H1 (cell line): ENCODE data around the gene REC8. TPM values are rescaled to one million over a fixed set of nuclear protein-coding genes. Genes with fewer than 3 reads are reported as not detected.

ENCODE experiments used
- CTCF ChIA-PET: fragments of 300-600 bp; sonication (Branson Sonifier 250); formaldehyde crosslinking; loops from one replicate; lab custom pipeline; 2021; ENCODE audit not compliant: partially characterized antibody; lab: Charles Lee
- POLR2A ChIA-PET: fragments of 300-600 bp; sonication (Branson Sonifier 250); formaldehyde crosslinking; loops from one replicate; lab custom pipeline; 2021; ENCODE audit warnings: inconsistent platforms; ENCODE audit not compliant: partially characterized antibody; lab: Charles Lee
- DNase-seq, 2 experiments: peaks; one replicate each; pipeline versions ENCODE4 v3.0.0 to v3.0.0-alpha.2; 2010 to 2022; ENCODE audit warnings: low spot score in 2 of 2, low read depth in 1 of 2, mixed read lengths in 1 of 2
- FAIRE-seq: peaks from 2 replicates; lab custom pipeline; 2011; peaks lifted over from hg19 to GRCh38; lab: Jason Lieb, UNC
- H2AFZ ChIP-seq: 2 replicates; pipeline ENCODE4 v1.8.1; 2012; ENCODE audit warnings: low read length, inconsistent platforms
- H2AK5ac ChIP-seq: 2 replicates; pipeline ENCODE4 v1.6.1; 2013; ENCODE audit warnings: low read depth, low read length
- H2BK120ac ChIP-seq: replicated peaks from 2 replicates; pipeline ENCODE3; 2013; ENCODE audit warnings: low read depth, low read length, inconsistent platforms
- H2BK12ac ChIP-seq: 2 replicates; pipeline ENCODE4 v1.6.1; 2013; ENCODE audit warnings: low read depth, low read length
- H2BK15ac ChIP-seq: 2 replicates; pipeline ENCODE4 v1.6.1; 2013; ENCODE audit warnings: low read length
- H2BK20ac ChIP-seq: 2 replicates; pipeline ENCODE4 v1.6.1; 2013; ENCODE audit warnings: low read length
- H2BK5ac ChIP-seq: 2 replicates; pipeline ENCODE4 v1.6.1; 2013; ENCODE audit warnings: low read depth, low read length
- H3K14ac ChIP-seq: 2 replicates; pipeline ENCODE4 v1.6.1; 2013; ENCODE audit warnings: inconsistent platforms; ENCODE audit not compliant: insufficient read length
- H3K18ac ChIP-seq: 2 replicates; pipeline ENCODE4 v1.6.1; 2013; ENCODE audit warnings: low read length; ENCODE audit errors: extremely low read depth
- H3K23ac ChIP-seq: 2 replicates; pipeline ENCODE4 v1.6.1; 2013; ENCODE audit warnings: inconsistent platforms; ENCODE audit not compliant: insufficient read length
- H3K23me2 ChIP-seq: 2 replicates; pipeline ENCODE4 v1.6.1; 2013; ENCODE audit warnings: low read depth, low read length
- H3K27ac ChIP-seq: 2 replicates; pipeline ENCODE4 v1.6.1; 2011; ENCODE audit warnings: low read depth, low read length, inconsistent platforms
- H3K27me3 ChIP-seq, 4 experiments: replicated peaks in 1 of 4; 1 replicate in 1 of 4; 2 replicates in 3 of 4; pipeline versions ENCODE4 v1.6.1 to v1.8.1; 2011 to 2013; ENCODE audit warnings: low read length in 3 of 4, mild to moderate bottlenecking in 3 of 4, inconsistent platforms in 2 of 4, mixed read lengths in 2 of 4, moderate library complexity in 1 of 4; ENCODE audit not compliant: control insufficient read depth in 3 of 4, insufficient read depth in 3 of 4; ENCODE audit errors: extremely low read depth in 1 of 4
- H3K36me3 ChIP-seq, 4 experiments: 2 replicates each; pipeline versions ENCODE4 v1.6.1 to v1.8.1; 2011 to 2013; ENCODE audit warnings: mild to moderate bottlenecking in 4 of 4, low read length in 3 of 4, moderate library complexity in 2 of 4, control low read depth in 1 of 4, inconsistent platforms in 1 of 4; ENCODE audit not compliant: insufficient read depth in 4 of 4, control insufficient read depth in 2 of 4
- H3K4ac ChIP-seq: replicated peaks from 2 replicates; pipeline ENCODE3; 2013; ENCODE audit warnings: low read length, low read depth, mixed read lengths, inconsistent platforms; ENCODE audit not compliant: insufficient read length
- H3K4me1 ChIP-seq, 4 experiments: replicated peaks in 1 of 4; 1 replicate in 1 of 4; 2 replicates in 3 of 4; pipeline versions ENCODE4 v1.6.1 to v1.8.1; 2011 to 2013; ENCODE audit warnings: low read length in 3 of 4, inconsistent platforms in 2 of 4, mixed read lengths in 1 of 4; ENCODE audit not compliant: insufficient read depth in 4 of 4, control insufficient read depth in 3 of 4
- H3K4me2 ChIP-seq, 2 experiments: 2 replicates each; pipeline versions ENCODE4 v1.6.1 to v1.8.1; 2011 to 2013; ENCODE audit warnings: low read depth in 2 of 2, low read length in 2 of 2, control low read depth in 1 of 2, inconsistent platforms in 1 of 2, mild to moderate bottlenecking in 1 of 2; ENCODE audit not compliant: insufficient read depth in 1 of 2
- H3K4me3 ChIP-seq, 4 experiments: fragments of 200-600, 300-600 bp in 1 of 4; sonication (generic), shearing (Covaris generic), sonication (Bioruptor Twin) in 1 of 4; 2 replicates each; pipeline versions ENCODE4 v1.5.1 to v1.8.1; 2011 to 2016; ENCODE audit warnings: low read length in 4 of 4, low read depth in 3 of 4, control low read depth in 2 of 4, inconsistent platforms in 2 of 4, mild to moderate bottlenecking in 2 of 4, mixed read lengths in 1 of 4, moderate library complexity in 1 of 4; ENCODE audit not compliant: insufficient read depth in 2 of 4; ENCODE audit errors: extremely low read depth in 1 of 4
- H3K56ac ChIP-seq: replicated peaks from 2 replicates; pipeline ENCODE3; 2013; ENCODE audit warnings: low read depth, mild to moderate bottlenecking, mixed read lengths, low read length, inconsistent platforms; ENCODE audit not compliant: insufficient read length
- H3K79me1 ChIP-seq: 2 replicates; pipeline ENCODE4 v1.6.1; 2013; ENCODE audit warnings: low read depth, low read length, control low read depth
- H3K79me2 ChIP-seq, 2 experiments: 2 replicates each; pipeline versions ENCODE4 v1.6.1 to v1.8.1; 2012 to 2013; ENCODE audit warnings: low read length in 2 of 2, mild to moderate bottlenecking in 2 of 2, inconsistent platforms in 1 of 2; ENCODE audit not compliant: insufficient read depth in 2 of 2, control insufficient read depth in 1 of 2
- H3K9ac ChIP-seq, 4 experiments: replicated peaks in 1 of 4; 1 replicate in 1 of 4; 2 replicates in 3 of 4; pipeline versions ENCODE4 v1.6.1 to v1.8.1; 2011 to 2013; ENCODE audit warnings: low read depth in 3 of 4, low read length in 3 of 4, control low read depth in 2 of 4, mild to moderate bottlenecking in 2 of 4, moderate library complexity in 2 of 4, inconsistent platforms in 1 of 4; ENCODE audit errors: extremely low read depth in 1 of 4
- H3K9me3 ChIP-seq, 2 experiments: 2 replicates each; pipeline versions ENCODE4 v1.6.1 to v1.8.1; 2012 to 2013; ENCODE audit warnings: mild to moderate bottlenecking in 2 of 2, moderate library complexity in 2 of 2, control low read depth in 1 of 2, inconsistent platforms in 1 of 2, low read depth in 1 of 2, low read length in 1 of 2, mixed read lengths in 1 of 2; ENCODE audit not compliant: insufficient read depth in 2 of 2
- H4K20me1 ChIP-seq, 2 experiments: replicated peaks in 1 of 2; 2 replicates each; pipeline versions ENCODE3 to v1.8.1; 2011 to 2013; ENCODE audit warnings: inconsistent platforms in 2 of 2, low read length in 2 of 2, mild to moderate bottlenecking in 1 of 2; ENCODE audit not compliant: insufficient read depth in 2 of 2, control insufficient read depth in 1 of 2
- H4K5ac ChIP-seq: 2 replicates; pipeline ENCODE4 v1.6.1; 2013; ENCODE audit warnings: low read length, low read depth, mixed read lengths, inconsistent platforms; ENCODE audit not compliant: insufficient read length
- H4K8ac ChIP-seq: 2 replicates; pipeline ENCODE4 v1.8.0; 2013; ENCODE audit warnings: mild to moderate bottlenecking, moderate library complexity, low read length, inconsistent platforms; ENCODE audit not compliant: insufficient read depth; ENCODE audit errors: extremely low read depth
- H4K91ac ChIP-seq: replicated peaks from 2 replicates; pipeline ENCODE3; 2013; ENCODE audit warnings: low read length, mixed read lengths, inconsistent platforms; ENCODE audit not compliant: insufficient read length
- ASH2L ChIP-seq: fragments of 200-600, 300-600 bp; sonication (generic); IDR thresholded peaks from one replicate; pipeline ENCODE4 v1.7.1; 2017; ENCODE audit warnings: low read length
- CBX8 ChIP-seq: fragments of 300-800, 300-1000 bp; sonication (generic); IDR thresholded peaks from 2 replicates; pipeline ENCODE4 v1.7.1; 2016; ENCODE audit warnings: low read depth, low read length, borderline replicate concordance
- CREB1 ChIP-seq: IDR thresholded peaks from 2 replicates; pipeline ENCODE4 v1.6.1; 2012; ENCODE audit warnings: inconsistent platforms
- JUN ChIP-seq: IDR thresholded peaks from 2 replicates; pipeline ENCODE4 v1.6.1; 2011; ENCODE audit warnings: low read depth, mild to moderate bottlenecking, improper control_type of control experiment, low read length
- NANOG ChIP-seq: IDR thresholded peaks from 2 replicates; pipeline ENCODE4 v1.6.1; 2011; ENCODE audit warnings: low read length, low read depth, mild to moderate bottlenecking, inconsistent platforms; ENCODE audit not compliant: insufficient read depth, poor library complexity, severe bottlenecking
- PHF8 ChIP-seq: fragments of 200-600 bp; sonication (generic); conservative IDR thresholded peaks from 2 replicates; pipeline ENCODE4 v1.7.1; 2012; ENCODE audit warnings: low read depth, mild to moderate bottlenecking, inconsistent platforms, low read length, moderate library complexity
- SP1 ChIP-seq: IDR thresholded peaks from 2 replicates; pipeline ENCODE4 v1.6.1; 2011; ENCODE audit warnings: low read depth, low read length
- SP2 ChIP-seq: IDR thresholded peaks from 2 replicates; pipeline ENCODE4 v1.6.1; 2012; ENCODE audit warnings: mild to moderate bottlenecking, low read length, inconsistent platforms
- SP4 ChIP-seq: IDR thresholded peaks from 2 replicates; pipeline ENCODE4 v1.6.1; 2012; ENCODE audit warnings: low read length, inconsistent platforms
- TBP ChIP-seq: IDR thresholded peaks from 2 replicates; pipeline ENCODE4 v1.6.1; 2011; ENCODE audit warnings: low read depth, low read length, improper control_type of control experiment
- ZNF274 ChIP-seq: IDR thresholded peaks from 2 replicates; pipeline ENCODE4 v1.7.0; 2012; ENCODE audit warnings: low read length, borderline replicate concordance; ENCODE audit errors: extremely low read depth
- WGBS, 2 experiments: shearing (Covaris generic) in 1 of 2; methylation state at CpG; one replicate each; pipeline versions ENCODE4 v1.1.6 to v1.1.7; 2013 to 2015; ENCODE audit warnings: low lambda C conversion rate in 2 of 2, mixed read lengths in 2 of 2, inconsistent platforms in 1 of 2, low coverage in 1 of 2, missing lambda C conversion rate in 1 of 2; ENCODE audit not compliant: insufficient replicate concordance in 2 of 2, insufficient coverage in 1 of 2, insufficient read length in 1 of 2; ENCODE audit errors: extremely low coverage in 1 of 2, missing lambda C conversion rate in 1 of 2; 5-methylcytosine and 5-hydroxymethylcytosine counted together
- polyA plus RNA-seq, 7 experiments: library from polyadenylated mRNA; depleted of rRNA in 3 of 7; stranded (reverse) in 5 of 7; unstranded in 2 of 7; fragments of >200 nt in 5 of 7; fragments of 200-250 nt in 2 of 7; gene quantifications; 1 replicate in 5 of 7; 2 replicates in 1 of 7; 4 replicates in 1 of 7; pipeline versions ENCODE4 v1.2.1 to v1.2.3, GENCODE V29; 2011 to 2013; ENCODE audit warnings: missing spikeins in 2 of 7, mixed read lengths in 2 of 7
- total RNA-seq: library from RNA; stranded (reverse); fragmentation: NEBNext Ultra II Directional; extraction: Animal tissue kit (Norgen Biotek cat#: 25700); gene quantifications from 2 replicates; pipeline ENCODE4 v1.2.1, GENCODE V29; 2021
- TF ChIP-seq, protein P1 (sequence below): IDR thresholded peaks from 2 replicates; pipeline ENCODE4 v1.6.1; 2011; ENCODE audit warnings: low read length, improper control_type of control experiment

The REC8 gene
- total and polyA plus RNA-seq, 2 of the 8 experiments (the other 6 are each of a cell fraction or from before 2014, with no cell fraction given), result 9.8 to 28.5 TPM

- peaks cover 26 to 49% (median 47%) of the 10 kb centered on the region in 4 experiments for H3K36me3 ChIP-seq
- H3K9me3 ChIP-seq, result no peaks in the 10 kb centered on the region
- no peak overlapping the region for H4K5ac ChIP-seq
- H3K9ac ChIP-seq, result no peak overlapping the region
- H3K56ac ChIP-seq, result no peak overlapping the region
- H3K27me3 ChIP-seq, result no peaks in the 10 kb centered on the region; a peak in 1 of 7 replicates
- DNase-seq (no peak), FAIRE-seq (no peak)
- H3K79me2 ChIP-seq, result peaks cover 0 to 21% of the 10 kb centered on the region in 2 experiments; a peak in 3 of 4 replicates
- H3K14ac ChIP-seq, result no peak overlapping the region
- no peak overlapping the region for H2BK5ac ChIP-seq
- H3K23ac ChIP-seq, result no peak overlapping the region
- peaks cover 0 to 23% of the 10 kb centered on the region in 2 experiments for H4K20me1 ChIP-seq
- peaks cover 0 to 6% (median 3%) of the 10 kb centered on the region in 4 experiments; a peak in 4 of 7 replicates for H3K4me1 ChIP-seq
- H3K18ac ChIP-seq, result no peak overlapping the region
- no peak overlapping the region for H3K4ac ChIP-seq
- ChIA-PET POLR2A (interaction anchor here (0.6 to 9.6 kb wide), 11 partner anchors 10 to 734 kb away, joined by 3 to 86 read pairs (median 6); partner anchors contain the start of genes CHMP4A, DCAF11, EMC9 and IRF9), CTCF (interaction anchor here (0.8 to 3.4 kb wide), 5 partner anchors 9 to 87 kb away, joined by 3 to 26 read pairs (median 4); partner anchors contain the start of genes DCAF11 and IRF9)
- no peak overlapping the region for H2BK12ac ChIP-seq
- peaks cover 9% of the 10 kb centered on the region; the same call in 1 of the 2 replicates for H3K79me1 ChIP-seq
- no peak overlapping the region for H3K27ac ChIP-seq
- no peak overlapping the region for H2BK20ac ChIP-seq
- H2BK15ac ChIP-seq, result no peak overlapping the region
- no peak overlapping the region for H3K4me2 ChIP-seq
- no peak overlapping the region for H2AK5ac ChIP-seq
- no peak overlapping the region for H3K4me3 ChIP-seq
- H4K91ac ChIP-seq, result no peak overlapping the region
- peak overlapping the region; percentile 42; the same call in 1 of the 2 replicates for H4K8ac ChIP-seq
- WGBS, 2 experiments, result 89% methylated on average over 15 of the region's 16 CpGs; no CpG with 5 or more reads in 1 of the 2 experiments
- peaks cover 7% of the 10 kb centered on the region for H3K23me2 ChIP-seq
- no peak overlapping the region for H2AFZ ChIP-seq
- H2BK120ac ChIP-seq, result no peak overlapping the region
- TF ChIP-seq NANOG (no peak), SP4 (no peak), ASH2L (no peak), SP1 (no peak), SP2 (no peak), CBX8 (no peak), PHF8 (no peak), CREB1 (no peak), TBP (no peak), JUN (no peak), ZNF274 (no peak)
- TF ChIP-seq, protein P1, sequence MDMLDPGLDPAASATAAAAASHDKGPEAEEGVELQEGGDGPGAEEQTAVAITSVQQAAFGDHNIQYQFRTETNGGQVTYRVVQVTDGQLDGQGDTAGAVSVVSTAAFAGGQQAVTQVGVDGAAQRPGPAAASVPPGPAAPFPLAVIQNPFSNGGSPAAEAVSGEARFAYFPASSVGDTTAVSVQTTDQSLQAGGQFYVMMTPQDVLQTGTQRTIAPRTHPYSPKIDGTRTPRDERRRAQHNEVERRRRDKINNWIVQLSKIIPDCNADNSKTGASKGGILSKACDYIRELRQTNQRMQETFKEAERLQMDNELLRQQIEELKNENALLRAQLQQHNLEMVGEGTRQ, result no peak
Measured at GRCh38 chr14:24151404-24152080, 20.3 kb upstream of the REC8 start.
